ENCODE measurements around the gene GFRA1. TPM values are rescaled to one million over a fixed set of nuclear protein-coding genes. Genes with fewer than 3 reads are reported as not detected.

The GFRA1 gene
- total and polyA plus RNA-seq, 2 of the 4 experiments (the other 2 are of a cell fraction) = 9.1 to 9.3 TPM

- no peak overlapping the region for H3K23ac ChIP-seq (ENCODE audit: low read depth, low read length)
- no peak overlapping the region for H4K91ac ChIP-seq (ENCODE audit: insufficient read depth, low read depth, low read length)
- no peak overlapping the region for H2BK120ac ChIP-seq (ENCODE audit: low read depth, low read length)
- dilution Hi-C loops (cut with HindIII; ENCODE audit: low sequenced_read_pairs, unreplicated experiment) (no loop called here), in situ Hi-C loops (cut with MboI; ENCODE audit: low sequenced_read_pairs) (no loop called here), intact Hi-C loops (cut with micrococcal nuclease) (no loop called here)
- DNase-seq (no peak), ATAC-seq (ENCODE audit: low read depth) (no peak)
- no peaks in the 10 kb centered on the region for H3K9me3 ChIP-seq (ENCODE audit: control insufficient read depth, insufficient read depth, low read length)
- no peaks in the 10 kb centered on the region for H3K4me1 ChIP-seq (ENCODE audit: control insufficient read depth, insufficient read depth, low read length)
- no CpG with 5 or more reads among the region's 1 CpG for WGBS, 2 experiments (ENCODE audit: extremely low coverage in 2 of 2, insufficient read length in 1 of 2)
- no peak overlapping the region for H3K14ac ChIP-seq (replicated peaks; ENCODE audit: low read depth, low read length)
- no peak overlapping the region for H3K4ac ChIP-seq (ENCODE audit: low read depth, low read length)
- no peak overlapping the region for H3K27ac ChIP-seq (ENCODE audit: insufficient read depth, low read length)
- no peak overlapping the region for H2AFZ ChIP-seq (replicated peaks; ENCODE audit: low read length, poor library complexity)
- no peak overlapping the region for H2AK5ac ChIP-seq (ENCODE audit: low read depth, low read length)
- no peaks in the 10 kb centered on the region for H4K20me1 ChIP-seq (ENCODE audit: insufficient read depth, low read length)
- no peak overlapping the region for H3K4me3 ChIP-seq (ENCODE audit: insufficient read depth, low read depth, low read length)
- H2BK20ac ChIP-seq (ENCODE audit: low read depth, low read length) = no peak overlapping the region
- no peak overlapping the region for H4K5ac ChIP-seq (ENCODE audit: low read depth, low read length)
- H3K18ac ChIP-seq (ENCODE audit: low read depth, low read length) = no peak overlapping the region
- no peak overlapping the region for H2AK9ac ChIP-seq (replicated peaks; ENCODE audit: low read depth, low read length, poor library complexity)
- no peak overlapping the region for H3K56ac ChIP-seq (ENCODE audit: extremely low read depth, insufficient read depth, low read length)
- H3K9me1 ChIP-seq (ENCODE audit: insufficient read depth, low read length) = no peaks in the 10 kb centered on the region
- POLR2A ChIA-PET (ENCODE audit: unreplicated experiment) = no interaction called here
- no peak overlapping the region for H2BK5ac ChIP-seq (ENCODE audit: low read depth, low read length, poor library complexity, severe bottlenecking)
- CTCF ChIA-PET = no interaction called here
- no peaks in the 10 kb centered on the region for H3K27me3 ChIP-seq (ENCODE audit: control insufficient read depth, insufficient read depth, low read length)
- no peak overlapping the region for H3K9ac ChIP-seq (ENCODE audit: low read depth, low read length)
- no TSS peak for BruUV-seq (replicated peaks)
- H4K8ac ChIP-seq (ENCODE audit: low read depth in 2 of 2, low read length in 2 of 2) = no peak overlapping the region
- TF ChIP-seq MAFK (IDR thresholded peaks at IDR 0.05; ENCODE audit: low read depth, low read length) (peak; percentile 35; the same call in 1 of the 2 replicates), CEBPB (IDR thresholded peaks at IDR 0.05; ENCODE audit: low read depth, low read length) (no peak)
- H3K4me2 ChIP-seq (ENCODE audit: low read depth, low read length) = no peak overlapping the region
- H3K36me3 ChIP-seq (ENCODE audit: control insufficient read depth, insufficient read depth, low read length) = no peaks in the 10 kb centered on the region
- H2BK15ac ChIP-seq (ENCODE audit: low read depth, low read length) = no peak overlapping the region
- no peaks in the 10 kb centered on the region for H3K79me1 ChIP-seq (ENCODE audit: low read depth in 1 of 2, low read length in 2 of 2)
These were observed 31.9 kb upstream of the GFRA1 start for GRCh38 chr10:116304923-116305322.
